ENCODE results near the gene GRM4.

Gene GRM4

DNA sequence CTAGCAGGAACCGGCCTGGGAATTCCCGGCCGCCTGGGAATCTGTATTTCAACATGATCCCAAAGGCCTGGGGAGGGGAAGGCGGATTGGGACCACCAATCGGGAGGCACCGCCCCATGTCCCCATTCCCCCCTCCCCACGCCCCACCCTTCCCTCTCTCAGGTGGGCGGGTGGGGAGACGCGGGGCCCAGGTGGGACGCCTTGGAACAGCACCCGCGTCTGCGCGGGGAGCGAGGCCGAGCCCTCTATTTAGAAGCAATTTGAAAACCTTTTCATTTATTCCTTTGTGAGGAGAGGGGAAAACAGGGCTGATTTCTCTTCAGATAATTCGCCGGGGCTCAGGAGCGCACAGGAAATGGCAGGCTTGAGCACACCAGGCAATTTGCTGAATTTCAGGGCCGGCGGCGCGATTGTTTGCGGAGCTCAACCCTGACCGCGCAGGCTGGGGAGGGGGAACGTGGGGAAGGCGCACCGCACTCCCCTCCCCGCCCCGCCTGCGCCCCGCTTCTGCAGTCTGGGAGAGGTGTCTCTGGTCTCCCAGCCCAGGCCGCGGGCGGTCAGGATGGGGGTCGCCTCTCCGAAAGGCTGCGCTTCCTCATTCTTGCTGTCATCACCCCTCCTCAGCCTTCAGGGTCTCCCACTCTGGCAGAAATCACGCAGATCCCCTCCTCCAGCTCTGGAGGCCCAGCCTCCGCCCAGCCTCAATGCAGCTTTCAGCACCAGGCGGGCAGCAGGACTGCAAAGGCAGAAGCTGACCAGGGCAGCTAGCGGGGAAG is 170.0 kb downstream of the GRM4 start:
- DNase-seq: no peak

DNA sequence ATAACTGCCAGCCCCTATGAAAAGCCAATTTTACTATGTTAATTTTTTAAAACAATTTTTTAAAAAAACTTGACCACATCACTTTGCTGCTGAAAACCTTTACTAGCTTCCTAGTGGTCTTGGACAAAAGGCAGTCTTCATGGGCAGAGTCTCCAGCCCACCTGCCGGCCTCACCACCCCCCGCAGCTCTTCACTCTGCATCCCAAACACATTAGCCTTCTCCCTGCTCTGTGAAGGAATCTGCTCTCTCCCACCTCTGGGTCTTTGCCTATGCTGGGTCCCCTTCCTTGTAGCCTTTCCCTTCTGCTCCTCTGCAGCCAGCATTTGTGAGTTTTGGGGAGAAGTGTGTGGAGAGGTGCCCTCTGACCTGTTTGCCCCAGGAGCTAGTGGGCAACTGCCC is 171.4 kb downstream of the GRM4 start:
- DNase-seq: no peak

DNA sequence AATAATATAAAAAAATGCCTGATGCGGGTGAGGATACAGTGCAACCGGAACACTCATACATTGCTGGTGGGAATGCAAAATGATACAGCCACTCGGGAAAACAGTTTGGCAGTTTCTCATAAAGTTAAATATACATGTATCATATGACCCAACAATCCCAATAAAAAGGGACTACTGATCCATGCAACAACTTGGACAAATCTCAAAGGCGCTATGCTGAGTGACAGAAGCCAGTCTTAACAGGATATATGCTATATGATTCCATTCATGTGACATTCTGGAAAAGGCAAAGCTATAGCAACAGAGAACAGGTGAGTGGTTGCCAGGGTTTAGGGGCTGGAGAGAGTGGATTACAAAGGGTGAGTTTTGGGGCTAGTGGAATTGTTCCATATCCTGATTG is 171.9 kb downstream of the GRM4 start:
- DNase-seq: no peak

DNA sequence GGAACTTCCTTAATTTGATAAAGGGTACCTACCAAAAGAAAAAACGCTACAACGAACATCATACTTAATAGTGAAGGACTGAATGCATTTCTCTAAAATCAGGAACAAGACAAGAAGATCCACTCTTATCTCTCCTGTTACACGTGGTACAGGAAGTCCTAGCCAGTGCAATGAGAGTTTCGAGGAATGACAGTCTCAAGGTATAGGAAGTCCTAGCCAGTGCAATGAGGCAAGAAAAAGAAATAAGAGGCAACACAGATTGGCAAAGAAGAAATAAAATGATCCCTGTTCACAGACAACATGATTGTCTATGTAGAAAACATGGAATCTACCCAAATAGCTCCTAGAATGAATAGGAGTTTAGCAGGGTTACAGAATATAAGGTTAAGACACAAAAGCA is 174.3 kb downstream of the GRM4 start:
- DNase-seq: no peak
